ENCODE measurements around the gene SCRG1. TPM values are rescaled to one million over a fixed set of nuclear protein-coding genes. Genes with fewer than 3 reads are reported as not detected.

The SCRG1 gene
- polyA plus RNA-seq, 4 donors = 0.15 to 0.43 TPM; not detected in 2

DNA sequence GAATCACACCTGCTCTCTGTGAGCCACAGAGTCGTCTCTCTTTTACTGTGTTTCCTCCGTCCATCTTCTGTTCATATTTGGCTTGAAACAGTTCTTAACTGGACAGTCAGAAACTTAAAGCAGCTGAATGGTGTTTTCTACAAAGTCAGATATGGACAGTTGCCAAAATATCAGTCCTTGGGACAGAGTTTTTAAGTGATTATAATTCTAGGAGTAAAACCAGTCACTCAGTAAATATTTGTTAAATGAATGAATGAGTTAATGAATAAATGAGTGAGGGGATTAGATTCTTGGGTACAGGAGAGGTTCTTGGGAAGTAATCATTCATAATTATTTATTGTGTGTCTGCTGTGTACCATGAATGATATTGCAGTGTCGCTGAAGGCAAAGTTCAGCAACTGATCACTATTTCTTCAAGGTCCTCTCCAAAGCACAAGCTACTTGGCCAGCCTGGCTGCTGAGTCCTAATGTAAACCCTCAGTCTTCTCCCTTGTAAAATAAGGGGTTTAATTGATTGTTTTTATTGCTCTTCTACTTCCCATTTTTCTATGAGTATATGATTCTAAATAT lies 5.5 kb upstream of the SCRG1 start:
- H3K27me3 ChIP-seq (ENCODE audit: control insufficient read depth in 3 of 3, insufficient read depth in 3 of 3, low read length in 3 of 3) = no peaks in the 10 kb centered on the region
- no peak for FAIRE-seq
- DNase-seq = peak in 1 of 2 donors; percentile 93
- no peak overlapping the region for H3K4me3 ChIP-seq (ENCODE audit: low read depth in 1 of 3, low read length in 3 of 3)
- no peaks in the 10 kb centered on the region for H3K9me3 ChIP-seq (ENCODE audit: control insufficient read depth in 2 of 2, insufficient read depth in 1 of 2, low read depth in 1 of 2, low read length in 1 of 2)
- H3K27ac ChIP-seq (ENCODE audit: low read depth in 1 of 3, low read length in 2 of 3) = no peak overlapping the region
- 19 to 73% (median 43%) methylated on average over 3 of the region's 3 CpGs for WGBS, 3 donors
- H3K36me3 ChIP-seq (ENCODE audit: control insufficient read depth in 3 of 3, insufficient read depth in 2 of 3, low read depth in 1 of 3, low read length in 3 of 3) = peaks cover 0 to 3% (median 2%) of the 10 kb centered on the region in 3 donors
- H3K4me1 ChIP-seq (ENCODE audit: control insufficient read depth in 3 of 3, insufficient read depth in 2 of 3, low read depth in 1 of 3, low read length in 2 of 3) = no peaks in the 10 kb centered on the region

DNA sequence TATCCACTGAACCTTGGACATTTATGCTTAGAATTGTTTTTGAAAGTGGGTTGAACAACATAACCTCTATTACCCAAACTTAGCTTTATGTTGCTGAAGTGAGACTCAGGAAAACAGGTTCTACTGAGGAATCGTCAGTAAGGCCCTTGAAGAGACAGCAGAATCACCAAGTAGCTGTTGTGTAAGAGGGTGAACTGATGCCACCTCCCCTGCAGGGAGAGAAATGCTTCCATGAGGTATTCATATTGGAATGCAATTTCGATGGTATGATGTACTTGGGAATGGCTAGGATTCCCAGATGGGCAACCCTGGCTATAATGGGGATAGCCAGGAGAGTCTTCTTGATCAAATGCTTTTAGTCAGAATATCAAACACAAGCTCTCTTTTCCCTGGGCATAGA lies 4.1 kb upstream of the SCRG1 start:
- H3K4me3 ChIP-seq (ENCODE audit: low read depth in 1 of 3, low read length in 3 of 3) = no peak overlapping the region
- peaks cover 0 to 3% (median 2%) of the 10 kb centered on the region in 3 donors for H3K36me3 ChIP-seq (ENCODE audit: control insufficient read depth in 3 of 3, insufficient read depth in 2 of 3, low read depth in 1 of 3, low read length in 3 of 3)
- H3K27ac ChIP-seq (ENCODE audit: low read depth in 1 of 3, low read length in 2 of 3) = no peak overlapping the region
- H3K27me3 ChIP-seq (ENCODE audit: control insufficient read depth in 3 of 3, insufficient read depth in 3 of 3, low read length in 3 of 3) = no peaks in the 10 kb centered on the region
- FAIRE-seq (no peak), DNase-seq (no peak)
- WGBS, 3 donors = 73 to 91% (median 87%) methylated on average over 2 of the region's 2 CpGs
- no peaks in the 10 kb centered on the region for H3K4me1 ChIP-seq (ENCODE audit: control insufficient read depth in 3 of 3, insufficient read depth in 2 of 3, low read depth in 1 of 3, low read length in 2 of 3)
- no peaks in the 10 kb centered on the region for H3K9me3 ChIP-seq (ENCODE audit: control insufficient read depth in 2 of 2, insufficient read depth in 1 of 2, low read depth in 1 of 2, low read length in 1 of 2)

GRCh38 chr4:173401063-173401462 lies 2.1 kb upstream of the SCRG1 start:
- H3K4me1 ChIP-seq (ENCODE audit: control insufficient read depth in 3 of 3, insufficient read depth in 2 of 3, low read depth in 1 of 3, low read length in 2 of 3) = no peaks in the 10 kb centered on the region
- no peak overlapping the region for H3K27ac ChIP-seq (ENCODE audit: low read depth in 1 of 3, low read length in 2 of 3)
- H3K4me3 ChIP-seq (ENCODE audit: low read depth in 1 of 3, low read length in 3 of 3) = no peak overlapping the region
- H3K9me3 ChIP-seq (ENCODE audit: control insufficient read depth in 2 of 2, insufficient read depth in 1 of 2, low read depth in 1 of 2, low read length in 1 of 2) = no peaks in the 10 kb centered on the region
- FAIRE-seq (no peak), DNase-seq (no peak)
- H3K36me3 ChIP-seq (ENCODE audit: control insufficient read depth in 3 of 3, insufficient read depth in 2 of 3, low read depth in 1 of 3, low read length in 3 of 3) = peaks cover 0 to 3% (median 0%) of the 10 kb centered on the region in 3 donors
- 87 to 94% (median 93%) methylated on average over 4 of the region's 4 CpGs for WGBS, 3 donors
- no peaks in the 10 kb centered on the region for H3K27me3 ChIP-seq (ENCODE audit: control insufficient read depth in 3 of 3, insufficient read depth in 3 of 3, low read length in 3 of 3)

- Histone ChIP-seq H3K9me3 (ENCODE audit: control insufficient read depth in 2 of 2, insufficient read depth in 1 of 2, low read depth in 1 of 2, low read length in 1 of 2) (no peaks in the 10 kb centered on the region), H3K4me3 (ENCODE audit: low read depth in 1 of 3, low read length in 3 of 3) (no peak overlapping the region), H3K27me3 (ENCODE audit: control insufficient read depth in 3 of 3, insufficient read depth in 3 of 3, low read length in 3 of 3) (no peaks in the 10 kb centered on the region), H3K36me3 (ENCODE audit: control insufficient read depth in 3 of 3, insufficient read depth in 2 of 3, low read depth in 1 of 3, low read length in 3 of 3) (peaks cover 0 to 3% (median 0%) of the 10 kb centered on the region in 3 donors), H3K27ac (ENCODE audit: low read depth in 1 of 3, low read length in 2 of 3) (no peak overlapping the region), H3K4me1 (ENCODE audit: control insufficient read depth in 3 of 3, insufficient read depth in 2 of 3, low read depth in 1 of 3, low read length in 2 of 3) (no peaks in the 10 kb centered on the region)
- DNase-seq (no peak), FAIRE-seq (no peak)
Measured at GRCh38 chr4:173398220-173398619, 696 bp downstream of the SCRG1 start.

GRCh38 chr4:173397604-173398003 lies 1.3 kb downstream of the SCRG1 start:
- FAIRE-seq (no peak), DNase-seq (no peak)
- Histone ChIP-seq H3K27me3 (ENCODE audit: control insufficient read depth in 3 of 3, insufficient read depth in 3 of 3, low read length in 3 of 3) (no peaks in the 10 kb centered on the region), H3K27ac (ENCODE audit: low read depth in 1 of 3, low read length in 2 of 3) (no peak overlapping the region), H3K4me1 (ENCODE audit: control insufficient read depth in 3 of 3, insufficient read depth in 2 of 3, low read depth in 1 of 3, low read length in 2 of 3) (no peaks in the 10 kb centered on the region), H3K36me3 (ENCODE audit: control insufficient read depth in 3 of 3, insufficient read depth in 2 of 3, low read depth in 1 of 3, low read length in 3 of 3) (no peaks in the 10 kb centered on the region), H3K9me3 (ENCODE audit: control insufficient read depth in 2 of 2, insufficient read depth in 1 of 2, low read depth in 1 of 2, low read length in 1 of 2) (no peaks in the 10 kb centered on the region), H3K4me3 (ENCODE audit: low read depth in 1 of 3, low read length in 3 of 3) (no peak overlapping the region)
- 74 to 100% (median 90%) methylated on average over 1 of the region's 1 CpG for WGBS, 3 donors

- no peak for FAIRE-seq
- no peak overlapping the region for H3K4me3 ChIP-seq (ENCODE audit: low read depth in 1 of 3, low read length in 3 of 3)
- H3K4me1 ChIP-seq (ENCODE audit: control insufficient read depth in 3 of 3, insufficient read depth in 2 of 3, low read depth in 1 of 3, low read length in 2 of 3) = no peaks in the 10 kb centered on the region
- DNase-seq = no peak
- 93 to 100% (median 95%) methylated on average over 1 of the region's 1 CpG for WGBS, 3 donors
- no peaks in the 10 kb centered on the region for H3K36me3 ChIP-seq (ENCODE audit: control insufficient read depth in 3 of 3, insufficient read depth in 2 of 3, low read depth in 1 of 3, low read length in 3 of 3)
- no peak overlapping the region for H3K27ac ChIP-seq (ENCODE audit: low read depth in 1 of 3, low read length in 2 of 3)
- H3K9me3 ChIP-seq (ENCODE audit: control insufficient read depth in 2 of 2, insufficient read depth in 1 of 2, low read depth in 1 of 2, low read length in 1 of 2) = no peaks in the 10 kb centered on the region
- no peaks in the 10 kb centered on the region for H3K27me3 ChIP-seq (ENCODE audit: control insufficient read depth in 3 of 3, insufficient read depth in 3 of 3, low read length in 3 of 3)
Measured at GRCh38 chr4:173391701-173392100, 7.2 kb downstream of the SCRG1 start.

DNA sequence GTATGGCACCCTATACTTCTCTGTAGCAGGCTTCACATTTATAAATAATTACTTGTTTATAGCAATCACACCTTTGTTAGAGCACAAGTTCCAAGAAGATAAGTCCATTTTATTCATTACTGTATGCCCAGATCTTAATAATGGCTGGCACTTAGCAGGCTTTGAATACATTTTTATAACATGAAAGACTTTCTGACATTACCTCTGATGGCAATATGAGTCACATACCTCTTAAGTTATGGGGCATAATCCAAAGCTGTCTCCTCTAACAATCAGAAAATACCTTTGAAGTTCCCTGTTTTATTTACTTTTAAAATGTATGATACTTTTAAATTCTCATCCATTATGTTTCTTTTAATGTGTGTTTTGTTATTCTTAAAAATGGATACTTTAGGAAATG lies 12.2 kb downstream of the SCRG1 start:
- Histone ChIP-seq H3K27ac (ENCODE audit: low read depth in 1 of 3, low read length in 2 of 3) (no peak overlapping the region), H3K9me3 (ENCODE audit: control insufficient read depth in 2 of 2, insufficient read depth in 1 of 2, low read depth in 1 of 2, low read length in 1 of 2) (no peaks in the 10 kb centered on the region), H3K4me3 (ENCODE audit: low read depth in 1 of 3, low read length in 3 of 3) (no peak overlapping the region), H3K27me3 (ENCODE audit: control insufficient read depth in 3 of 3, insufficient read depth in 3 of 3, low read length in 3 of 3) (no peaks in the 10 kb centered on the region), H3K36me3 (ENCODE audit: control insufficient read depth in 3 of 3, insufficient read depth in 2 of 3, low read depth in 1 of 3, low read length in 3 of 3) (no peaks in the 10 kb centered on the region), H3K4me1 (ENCODE audit: control insufficient read depth in 3 of 3, insufficient read depth in 2 of 3, low read depth in 1 of 3, low read length in 2 of 3) (no peaks in the 10 kb centered on the region)
- FAIRE-seq (peak; percentile 80), DNase-seq (peak in 1 of 2 donors; percentile 64)

DNA sequence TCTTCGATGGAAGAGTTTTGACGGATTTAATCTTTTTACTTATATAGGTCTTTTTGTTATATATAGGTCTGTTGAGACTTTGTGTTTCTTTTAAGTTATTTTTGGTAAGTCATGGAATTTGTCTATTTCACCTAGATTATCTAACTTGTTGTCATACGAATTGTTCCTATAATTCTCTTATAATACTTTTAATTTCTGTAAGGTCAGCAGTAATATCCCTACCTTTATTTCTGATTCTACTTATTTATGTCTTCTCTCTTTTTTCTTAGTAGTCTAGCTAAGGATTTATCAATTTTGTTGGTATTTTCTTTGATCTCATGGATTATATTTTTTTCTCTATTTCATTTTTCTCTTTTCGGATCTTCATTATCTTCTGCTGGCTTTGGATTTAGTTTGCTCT lies 16.6 kb downstream of the SCRG1 start:
- Histone ChIP-seq H3K27me3 (ENCODE audit: control insufficient read depth in 3 of 3, insufficient read depth in 3 of 3, low read length in 3 of 3) (no peaks in the 10 kb centered on the region), H3K4me1 (ENCODE audit: control insufficient read depth in 3 of 3, insufficient read depth in 2 of 3, low read depth in 1 of 3, low read length in 2 of 3) (no peaks in the 10 kb centered on the region), H3K4me3 (ENCODE audit: low read depth in 1 of 3, low read length in 3 of 3) (no peak overlapping the region), H3K9me3 (ENCODE audit: control insufficient read depth in 2 of 2, insufficient read depth in 1 of 2, low read depth in 1 of 2, low read length in 1 of 2) (no peaks in the 10 kb centered on the region), H3K27ac (ENCODE audit: low read depth in 1 of 3, low read length in 2 of 3) (no peak overlapping the region), H3K36me3 (ENCODE audit: control insufficient read depth in 3 of 3, insufficient read depth in 2 of 3, low read depth in 1 of 3, low read length in 3 of 3) (peaks cover 0 to 4% (median 0%) of the 10 kb centered on the region in 3 donors)
- 97 to 98% (median 98%) methylated on average over 4 of the region's 4 CpGs for WGBS, 3 donors
- FAIRE-seq = peak; percentile 55
- no peak for DNase-seq

GRCh38 chr4:173381610-173382009 lies 17.3 kb downstream of the SCRG1 start:
- no peak overlapping the region for H3K4me3 ChIP-seq (ENCODE audit: low read depth in 1 of 3, low read length in 3 of 3)
- no peaks in the 10 kb centered on the region for H3K9me3 ChIP-seq (ENCODE audit: control insufficient read depth in 2 of 2, insufficient read depth in 1 of 2, low read depth in 1 of 2, low read length in 1 of 2)
- no peaks in the 10 kb centered on the region for H3K27me3 ChIP-seq (ENCODE audit: control insufficient read depth in 3 of 3, insufficient read depth in 3 of 3, low read length in 3 of 3)
- DNase-seq (no peak), FAIRE-seq (no peak)
- no peaks in the 10 kb centered on the region for H3K4me1 ChIP-seq (ENCODE audit: control insufficient read depth in 3 of 3, insufficient read depth in 2 of 3, low read depth in 1 of 3, low read length in 2 of 3)
- H3K36me3 ChIP-seq (ENCODE audit: control insufficient read depth in 3 of 3, insufficient read depth in 2 of 3, low read depth in 1 of 3, low read length in 3 of 3) = peaks cover 0 to 4% (median 0%) of the 10 kb centered on the region in 3 donors
- 50 to 79% (median 78%) methylated on average over 1 of the region's 1 CpG for WGBS, 3 donors
- no peak overlapping the region for H3K27ac ChIP-seq (ENCODE audit: low read depth in 1 of 3, low read length in 2 of 3)
